Stimulated activated naive CD4-positive, alpha-beta T cell treated with Interleukin-2 at 50 U/mL for 16 hours (primary cell): Measurements from ENCODE around the gene KRTAP10-3.

Experiments
- DNase-seq: peaks from one replicate; lab custom pipeline; 2025; lab: John Stamatoyannopoulos, UW

The KRTAP10-3 gene

GRCh38 chr21:44527983-44528633 is 30.5 kb downstream of the KRTAP10-3 start:
- no peak for DNase-seq

- DNase-seq: no peak
These were observed 31.2 kb downstream of the KRTAP10-3 start for GRCh38 chr21:44527156-44527982.

GRCh38 chr21:44526096-44526997 is 32.2 kb downstream of the KRTAP10-3 start:
- DNase-seq: no peak

GRCh38 chr21:44525391-44526095 is 33.1 kb downstream of the KRTAP10-3 start:
- no peak for DNase-seq

- DNase-seq: no peak
These were observed 33.9 kb downstream of the KRTAP10-3 start for GRCh38 chr21:44524414-44525371.

GRCh38 chr21:44523567-44524413 is 34.8 kb downstream of the KRTAP10-3 start:
- no peak for DNase-seq

- no peak for DNase-seq
These were observed 35.8 kb downstream of the KRTAP10-3 start for GRCh38 chr21:44522753-44523204.

- DNase-seq: no peak
These were observed 36.5 kb downstream of the KRTAP10-3 start for GRCh38 chr21:44521928-44522752.

GRCh38 chr21:44521301-44521927 is 37.2 kb downstream of the KRTAP10-3 start:
- no peak for DNase-seq

GRCh38 chr21:44520326-44521300 is 38.0 kb downstream of the KRTAP10-3 start:
- DNase-seq: no peak

- DNase-seq: no peak
These were observed 39.0 kb downstream of the KRTAP10-3 start for GRCh38 chr21:44519346-44520325.

GRCh38 chr21:44518686-44519085 is 39.9 kb downstream of the KRTAP10-3 start:
- no peak for DNase-seq

GRCh38 chr21:44517175-44517899 is 41.3 kb downstream of the KRTAP10-3 start:
- no peak for DNase-seq

- DNase-seq: no peak
These were observed 41.8 kb downstream of the KRTAP10-3 start for GRCh38 chr21:44516828-44517174.

GRCh38 chr21:44516342-44516741 is 42.3 kb downstream of the KRTAP10-3 start:
- DNase-seq: no peak
